A549 (cell line): Measurements from ENCODE around the gene SLC12A7. TPM values are rescaled to one million over a fixed set of nuclear protein-coding genes. Genes with fewer than 3 reads are reported as not detected.

Source experiments
- ATAC-seq, 2 experiments: fragments of 200-7000 bp in 1 of 2; fragments of >200 bp in 1 of 2; cut with Nextera tagmentation in 1 of 2; cut with Tn5 transposase in 1 of 2; 3 replicates each; pipeline versions ENCODE4 v1.8.0 to v1.9.1; 2018 to 2020; ENCODE audit warnings: mild to moderate bottlenecking in 1 of 2, moderate library complexity in 1 of 2
- CTCF ChIA-PET: fragments of 300-600 bp; sonication (Branson Sonifier 250); formaldehyde crosslinking; extraction: SDS; loops from one replicate; lab custom pipeline; 2021; ENCODE audit warnings: antibody characterized with exemption, inconsistent platforms; lab: Yijun Ruan, JAX
- POLR2A ChIA-PET: fragments of 350-600 bp; formaldehyde crosslinking; extraction: SDS; loops from one replicate; lab custom pipeline; 2021; ENCODE audit warnings: antibody characterized with exemption, inconsistent platforms; lab: Yijun Ruan, JAX
- DNase-seq, 2 experiments: peaks; one replicate each; pipeline versions ENCODE4 v3.0.0 to v3.0.0-alpha.2; 2011 to 2016; ENCODE audit warnings: low read depth in 1 of 2, low spot score in 1 of 2
- FAIRE-seq: peaks from 2 replicates; lab custom pipeline; 2011; peaks lifted over from hg19 to GRCh38; lab: Jason Lieb, UNC
- H3K27ac ChIP-seq, 2 experiments: fragments of >200 bp; sonication (Bioruptor Twin); formaldehyde crosslinking; 3 replicates each; pipeline ENCODE4 v1.5.1; 2016 to 2017
- H3K4me1 ChIP-seq: fragments of >200 bp; sonication (Bioruptor Twin); formaldehyde crosslinking; 3 replicates; pipeline ENCODE4 v1.6.1; 2016
- H3K4me2 ChIP-seq: fragments of >200 bp; sonication (Bioruptor Twin); formaldehyde crosslinking; 3 replicates; pipeline ENCODE4 v1.6.1; 2016
- H3K4me3 ChIP-seq: fragments of >200 bp; sonication (Bioruptor Twin); formaldehyde crosslinking; 3 replicates; pipeline ENCODE4 v1.5.1; 2016
- H3K9me3 ChIP-seq: fragments of >200 bp; sonication (Bioruptor Twin); formaldehyde crosslinking; 3 replicates; pipeline ENCODE4 v1.6.1; 2016
- BCL3 ChIP-seq: fragments of >200 bp; sonication (Bioruptor Twin); formaldehyde crosslinking; IDR thresholded peaks from 3 replicates; pipeline ENCODE4 v1.6.1; 2016
- BHLHE40 ChIP-seq: IDR thresholded peaks from 2 replicates; pipeline ENCODE4 v1.6.1; 2012; ENCODE audit warnings: low read depth, low read length, inconsistent platforms
- CBX2 ChIP-seq: fragments of 200-600 bp; sonication (generic); IDR thresholded peaks from 2 replicates; pipeline ENCODE4 v1.6.1; 2016; ENCODE audit warnings: low read depth, mild to moderate bottlenecking, borderline replicate concordance
- CBX8 ChIP-seq: fragments of 200-600 bp; sonication (generic); IDR thresholded peaks from 2 replicates; pipeline ENCODE4 v1.6.1; 2016
- ESRRA ChIP-seq: fragments of 150-350 bp; IDR thresholded peaks from 2 replicates; pipeline ENCODE4 v1.6.1; 2014; ENCODE audit warnings: mild to moderate bottlenecking, low read length, borderline replicate concordance
- FOSL2 ChIP-seq, 2 experiments: fragments of 450-650 bp in 1 of 2; fragments of >200 bp in 1 of 2; sonication (Bioruptor Twin) in 1 of 2; formaldehyde crosslinking; IDR thresholded peaks; 2 replicates each; pipeline versions ENCODE4 v1.5.0 to v1.6.1; 2016 to 2020; ENCODE audit warnings: mild to moderate bottlenecking in 1 of 2, moderate library complexity in 1 of 2
- FOXS1 ChIP-seq: fragments of 250-450 bp; sonication (Bioruptor Pico); IDR thresholded peaks from 2 replicates; pipeline ENCODE4 v1.5.0; 2020; ENCODE audit warnings: mild to moderate bottlenecking, moderate library complexity
- GATA3 ChIP-seq: IDR thresholded peaks from 2 replicates; pipeline ENCODE4 v1.6.1; 2012; ENCODE audit warnings: borderline replicate concordance
- HDAC2 ChIP-seq: fragments of 200-600 bp; sonication (generic); IDR thresholded peaks from 2 replicates; pipeline ENCODE4 v1.6.1; 2016
- HEYL ChIP-seq: fragments of 250-450 bp; sonication (Bioruptor Pico); IDR thresholded peaks from 2 replicates; pipeline ENCODE4 v1.8.0; 2021; ENCODE audit warnings: mild to moderate bottlenecking, moderate library complexity
- HOXB13 ChIP-seq: fragments of 250-450 bp; sonication (Bioruptor Pico); IDR thresholded peaks from 2 replicates; pipeline ENCODE4 v1.5.0; 2020; ENCODE audit warnings: low read depth, mild to moderate bottlenecking, moderate library complexity
- HOXB5 ChIP-seq: fragments of 250-450 bp; sonication (Bioruptor Pico); IDR thresholded peaks from 2 replicates; pipeline ENCODE4 v1.5.0; 2020; ENCODE audit warnings: mild to moderate bottlenecking, moderate library complexity
- JUN ChIP-seq, 2 experiments: fragments of >200 bp; sonication (Bioruptor Twin); formaldehyde crosslinking; IDR thresholded peaks; 2 replicates in 1 of 2; 3 replicates in 1 of 2; pipeline ENCODE4 v1.6.1; 2016 to 2017
- JUNB ChIP-seq: fragments of >200 bp; sonication (Bioruptor Twin); formaldehyde crosslinking; IDR thresholded peaks from 2 replicates; pipeline ENCODE4 v1.6.1; 2016
- KDM1A ChIP-seq: fragments of 200-600 bp; sonication (generic); IDR thresholded peaks from 2 replicates; pipeline ENCODE4 v1.6.1; 2016; ENCODE audit warnings: low read depth, mild to moderate bottlenecking
- MAZ ChIP-seq: fragments of 150-350 bp; IDR thresholded peaks from 2 replicates; pipeline ENCODE4 v1.6.1; 2014; ENCODE audit warnings: antibody characterized with exemption, low read depth, low read length, borderline replicate concordance
- MYC ChIP-seq: IDR thresholded peaks from 2 replicates; pipeline ENCODE4 v1.6.1; 2012; ENCODE audit warnings: mild to moderate bottlenecking, inconsistent platforms, low read length, improper control_type of control experiment, borderline replicate concordance
- NR3C1 ChIP-seq: fragments of >200 bp; sonication (Bioruptor Twin); formaldehyde crosslinking; IDR thresholded peaks from 3 replicates; pipeline ENCODE4 v1.6.1; 2017
- PBX3 ChIP-seq: IDR thresholded peaks from 2 replicates; pipeline ENCODE4 v1.6.1; 2012
- POLR2A ChIP-seq: IDR thresholded peaks from 2 replicates; pipeline ENCODE4 v1.6.1; 2012; ENCODE audit warnings: mild to moderate bottlenecking, low read length
- REST ChIP-seq: fragments of 200-600 bp; sonication (generic); IDR thresholded peaks from 2 replicates; pipeline ENCODE4 v1.6.1; 2016; ENCODE audit warnings: antibody characterized with exemption, mild to moderate bottlenecking, moderate library complexity
- RFX5 ChIP-seq: fragments of 450-650 bp; IDR thresholded peaks from 2 replicates; pipeline ENCODE4 v1.7.1; 2014; ENCODE audit warnings: antibody characterized with exemption, mild to moderate bottlenecking, moderate library complexity
- SMC3 ChIP-seq: fragments of >200 bp; sonication (Bioruptor Twin); formaldehyde crosslinking; IDR thresholded peaks from 3 replicates; pipeline ENCODE4 v1.6.1; 2018; ENCODE audit warnings: inconsistent platforms
- ZC3H11A ChIP-seq: fragments of 450-650 bp; IDR thresholded peaks from 2 replicates; pipeline ENCODE4 v1.6.1; 2014; ENCODE audit warnings: antibody characterized with exemption, mild to moderate bottlenecking
- ZFP36 ChIP-seq: fragments of 450-650 bp; IDR thresholded peaks from 2 replicates; pipeline ENCODE4 v1.6.1; 2014; ENCODE audit warnings: borderline replicate concordance; ENCODE audit not compliant: partially characterized antibody
- ZNF302 ChIP-seq: fragments of 250-450 bp; sonication (Bioruptor Pico); IDR thresholded peaks from 2 replicates; pipeline ENCODE4 v1.9.0; 2021; ENCODE audit warnings: inconsistent platforms, mild to moderate bottlenecking, moderate library complexity
- WGBS: methylation state at CpG from one replicate; pipeline ENCODE4 v1.1.6; 2017; ENCODE audit errors: missing lambda C conversion rate; 5-methylcytosine and 5-hydroxymethylcytosine counted together
- polyA plus RNA-seq, 4 experiments: library from polyadenylated mRNA; depleted of rRNA in 3 of 4; stranded (reverse); fragments of >200 nt; fragmentation: RNase III in 1 of 4; extraction: RNeasy Plus Mini Kit Qiagen cat#74134 plus additional on column Dnase treatment in 1 of 4; gene quantifications; 2 replicates in 3 of 4; 3 replicates in 1 of 4; pipeline ENCODE4 v1.2.3, GENCODE V29; 2011 to 2017
- TF ChIP-seq, protein P1 (sequence below): fragments of >200 bp; sonication (Bioruptor Twin); formaldehyde crosslinking; IDR thresholded peaks from 2 replicates; pipeline ENCODE4 v1.6.1; 2016

SLC12A7 gene
- polyA plus RNA-seq, 2 of the 4 experiments (the other 2 are of a cell fraction) = 11.2 to 22.5 TPM

DNA sequence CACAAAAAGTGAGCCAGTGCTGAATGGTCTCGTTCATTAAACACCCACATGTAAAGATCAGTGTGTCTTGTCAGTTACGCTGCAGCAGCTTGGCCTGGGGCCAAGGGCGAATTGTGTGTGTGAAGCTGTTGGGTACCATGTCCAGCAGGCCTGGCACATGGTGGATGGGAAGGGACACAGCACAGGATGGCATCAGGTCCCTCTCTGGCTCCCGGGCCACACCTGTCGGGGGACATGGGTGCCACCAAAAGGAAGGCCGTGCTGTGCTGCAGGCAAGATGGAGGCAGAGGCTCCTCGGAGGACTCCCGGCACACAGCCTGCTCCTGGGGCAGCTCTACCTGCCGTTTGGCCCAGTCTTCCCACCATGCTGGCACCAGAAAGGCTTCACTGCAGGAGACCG, 71.3 kb downstream of the SLC12A7 start:
- POLR2A ChIA-PET = no interaction called here
- H3K4me2 ChIP-seq = no peak overlapping the region
- TF ChIP-seq CBX8 (no peak), POLR2A (no peak), ESRRA (no peak), BCL3 (no peak), HOXB13 (CRISPR knock-in tag) (no peak), FOSL2 (IDR thresholded peaks at IDR 0.05) (no peak), FOSL2 (CRISPR knock-in tag; IDR thresholded peaks at IDR 0.05) (no peak), NR3C1 (no peak), HDAC2 (no peak), JUN (IDR thresholded peaks at IDR 0.05) (no peak), HOXB5 (CRISPR knock-in tag) (no peak), GATA3 (no peak), BHLHE40 (no peak), REST (no peak), HEYL (CRISPR knock-in tag) (no peak)
- TF ChIP-seq, all 56 proteins: peak for 0
- H3K9me3 ChIP-seq = no peaks in the 10 kb centered on the region
- H3K27ac ChIP-seq = no peak overlapping the region
- 90% methylated on average over 5 of the region's 10 CpGs for WGBS
- DNase-seq (no peak), FAIRE-seq (no peak), ATAC-seq (no peak)
- no peaks in the 10 kb centered on the region for H3K4me1 ChIP-seq
- CTCF ChIA-PET = no interaction called here
- no peak overlapping the region for H3K4me3 ChIP-seq

DNA sequence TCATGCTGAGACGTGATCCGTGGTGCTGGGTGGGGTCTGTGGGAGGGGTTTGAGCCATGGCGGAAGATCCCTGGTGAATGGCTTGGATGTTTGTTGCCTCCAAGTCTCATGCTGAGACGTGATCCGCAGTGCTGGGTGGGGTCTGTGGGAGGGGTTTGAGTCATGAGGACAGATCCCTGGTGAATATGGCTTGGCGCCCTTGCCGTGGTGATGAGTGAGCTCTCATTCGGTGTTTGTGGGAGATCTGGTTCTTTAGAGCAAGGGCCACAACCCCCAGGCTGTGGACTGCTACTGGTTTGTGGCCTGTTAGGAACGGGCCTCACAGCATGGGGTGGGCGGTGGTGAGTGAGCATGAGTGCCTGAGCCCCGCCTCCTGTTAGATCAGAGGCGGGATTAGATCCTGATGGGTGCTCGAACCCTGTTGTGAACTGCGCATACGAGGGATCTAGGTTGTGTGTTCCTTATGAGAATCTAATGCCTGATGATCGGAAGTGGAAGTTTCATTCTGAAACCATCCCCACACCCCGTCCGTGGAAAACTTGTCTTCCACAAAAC, 72.1 kb downstream of the SLC12A7 start:
- ChIA-PET POLR2A (no interaction called here), CTCF (no interaction called here)
- ATAC-seq (no peak), FAIRE-seq (no peak), DNase-seq (no peak)
- WGBS = 82% methylated on average over 17 of the region's 18 CpGs
- no peaks in the 10 kb centered on the region for H3K9me3 ChIP-seq
- no peak overlapping the region for H3K4me2 ChIP-seq
- no peak overlapping the region for H3K27ac ChIP-seq
- H3K4me1 ChIP-seq = no peaks in the 10 kb centered on the region
- TF ChIP-seq JUN (IDR thresholded peaks at IDR 0.05) (no peak), SMC3 (no peak), HOXB13 (CRISPR knock-in tag) (no peak), JUNB (no peak), KDM1A (no peak), MAZ (no peak), RFX5 (no peak)
- H3K4me3 ChIP-seq = no peak overlapping the region

DNA sequence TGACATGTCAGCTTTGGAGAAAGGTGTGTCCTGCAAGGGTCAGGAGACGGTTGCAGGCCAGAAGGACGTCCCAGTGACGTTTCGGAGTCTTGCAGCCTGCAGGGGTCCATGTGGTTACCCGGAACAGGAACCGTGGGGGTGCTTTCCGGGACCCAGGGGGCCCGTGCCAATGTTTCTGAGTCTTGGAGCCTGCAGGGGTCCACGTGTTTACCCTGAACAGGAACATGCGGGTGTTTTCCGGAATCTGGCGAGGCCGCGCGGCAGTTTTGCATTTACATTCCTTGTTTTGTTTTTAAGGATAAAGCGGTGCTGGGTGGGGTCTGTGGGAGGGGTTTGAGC, 72.7 kb downstream of the SLC12A7 start:
- no peak for DNase-seq
- Histone ChIP-seq H3K4me1 (no peaks in the 10 kb centered on the region), H3K9me3 (no peaks in the 10 kb centered on the region), H3K27ac (no peak overlapping the region), H3K4me2 (no peak overlapping the region), H3K4me3 (no peak overlapping the region)
- 88% methylated on average over 16 of the region's 16 CpGs for WGBS
- FAIRE-seq = no peak
- ATAC-seq = no peak
- ChIA-PET POLR2A (no interaction called here), CTCF (no interaction called here)
- TF ChIP-seq BCL3 = no peak
- TF ChIP-seq FOXS1 (CRISPR knock-in tag) = no peak
- TF ChIP-seq ZFP36 = no peak
- TF ChIP-seq NR3C1 = no peak
- no peak for TF ChIP-seq ZNF302 (CRISPR knock-in tag)
- TF ChIP-seq ZC3H11A = no peak
- TF ChIP-seq MYC = no peak
- no peak for TF ChIP-seq CBX2
- no peak for TF ChIP-seq HOXB5 (CRISPR knock-in tag)
- TF ChIP-seq, protein P1, sequence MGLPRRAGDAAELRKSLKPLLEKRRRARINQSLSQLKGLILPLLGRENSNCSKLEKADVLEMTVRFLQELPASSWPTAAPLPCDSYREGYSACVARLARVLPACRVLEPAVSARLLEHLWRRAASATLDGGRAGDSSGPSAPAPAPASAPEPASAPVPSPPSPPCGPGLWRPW = no peak
- no peak for TF ChIP-seq PBX3
